Neural cell (in vitro differentiated cells): Measurements from ENCODE around the gene SMIM23. TPM values are rescaled to one million over a fixed set of nuclear protein-coding genes. Genes with fewer than 3 reads are reported as not detected.

Experiments used
- H2AFZ ChIP-seq: fragments of 200-600, 300-800 bp; sonication (generic), shearing (Covaris generic); 2 replicates; pipeline ENCODE4 v1.6.0; 2014; ENCODE audit warnings: low read depth, mild to moderate bottlenecking, antibody characterized with exemption, low read length, moderate library complexity
- H3F3A ChIP-seq: fragments of 200-600 bp; shearing (Covaris generic); 2 replicates; pipeline ENCODE4 v1.6.1; 2016; ENCODE audit warnings: mild to moderate bottlenecking, moderate library complexity, mixed read lengths, antibody characterized with exemption, low read length; ENCODE audit not compliant: insufficient read depth, poor library complexity, severe bottlenecking
- H3K27ac ChIP-seq: fragments of 200-600, 300-800 bp; sonication (generic), shearing (Covaris generic); 2 replicates; pipeline ENCODE4 v1.5.1; 2014; ENCODE audit warnings: mild to moderate bottlenecking, low read length, moderate library complexity
- H3K27me3 ChIP-seq: fragments of 300-800, 200-600 bp; sonication (generic), shearing (Covaris generic); 2 replicates; pipeline ENCODE4 v1.6.0; 2014; ENCODE audit warnings: mild to moderate bottlenecking, low read depth, low read length, moderate library complexity; ENCODE audit not compliant: insufficient read depth
- H3K36me3 ChIP-seq: fragments of 300-800, 200-600 bp; sonication (generic), shearing (Covaris generic); 2 replicates; pipeline ENCODE4 v1.5.1; 2014; ENCODE audit warnings: mild to moderate bottlenecking, antibody characterized with exemption, low read length, moderate library complexity; ENCODE audit not compliant: insufficient read depth
- H3K4me2 ChIP-seq: fragments of 300-800, 200-600 bp; sonication (generic), shearing (Covaris generic); 2 replicates; pipeline ENCODE4 v1.6.0; 2014; ENCODE audit warnings: mild to moderate bottlenecking, low read length
- H3K4me3 ChIP-seq: fragments of 300-800, 200-600 bp; sonication (generic), shearing (Covaris generic); 2 replicates; pipeline ENCODE4 v1.5.1; 2014; ENCODE audit warnings: mild to moderate bottlenecking, low read length, moderate library complexity
- H3K79me2 ChIP-seq: fragments of 200-600 bp; shearing (Covaris generic); replicated peaks from 2 replicates; pipeline ENCODE4 v1.6.0; 2014; ENCODE audit warnings: mild to moderate bottlenecking, low read length, moderate library complexity; ENCODE audit not compliant: insufficient read depth
- H3K9ac ChIP-seq: fragments of 300-800, 200-600 bp; sonication (generic), shearing (Covaris generic); 2 replicates; pipeline ENCODE4 v1.6.1; 2016; ENCODE audit warnings: mild to moderate bottlenecking, low read length, mixed read lengths
- H3K9me2 ChIP-seq: fragments of 200-600 bp; shearing (Covaris generic); 2 replicates; pipeline ENCODE4 v1.6.1; 2016; ENCODE audit warnings: mild to moderate bottlenecking, low read length, mixed read lengths; ENCODE audit not compliant: insufficient read depth
- H3K9me3 ChIP-seq: fragments of 200-600, 300-800 bp; sonication (generic), shearing (Covaris generic); 2 replicates; pipeline ENCODE4 v1.6.1; 2016; ENCODE audit warnings: mild to moderate bottlenecking, mixed run types, low read length, moderate library complexity, mixed read lengths
- H4K20me1 ChIP-seq: fragments of 200-600 bp; shearing (Covaris generic); 2 replicates; pipeline ENCODE4 v1.6.1; 2016; ENCODE audit warnings: mild to moderate bottlenecking, mixed run types; ENCODE audit not compliant: insufficient read depth
- CTCF ChIP-seq: fragments of 450-650 bp; IDR thresholded peaks from 2 replicates; pipeline ENCODE4 v1.5.1; 2014; ENCODE audit warnings: antibody characterized with exemption, mild to moderate bottlenecking, moderate library complexity; ENCODE audit not compliant: poor library complexity, severe bottlenecking
- EP300 ChIP-seq: fragments of 450-650 bp; conservative IDR thresholded peaks from 2 replicates; pipeline ENCODE4 v1.6.1; 2014; ENCODE audit warnings: antibody characterized with exemption, mild to moderate bottlenecking, moderate library complexity; ENCODE audit not compliant: poor library complexity, severe bottlenecking
- EZH2 ChIP-seq: fragments of 200-600, 300-800 bp; shearing (Covaris generic), sonication (generic); IDR thresholded peaks from 2 replicates; pipeline ENCODE4 v1.6.1; 2014; ENCODE audit warnings: antibody characterized with exemption, low read length, borderline replicate concordance, mild to moderate bottlenecking; ENCODE audit not compliant: insufficient read depth, poor library complexity, severe bottlenecking
- MXI1 ChIP-seq: fragments of 450-650 bp; conservative IDR thresholded peaks from 2 replicates; pipeline ENCODE4 v1.6.1; 2014; ENCODE audit warnings: antibody characterized with exemption, mild to moderate bottlenecking; ENCODE audit not compliant: poor library complexity, severe bottlenecking
- POLR2AphosphoS5 ChIP-seq: IDR thresholded peaks from 2 replicates; pipeline ENCODE4 v1.6.1; 2012
- RAD21 ChIP-seq: fragments of 450-650 bp; conservative IDR thresholded peaks from 2 replicates; pipeline ENCODE4 v1.6.1; 2014; ENCODE audit warnings: antibody characterized with exemption, mild to moderate bottlenecking, moderate library complexity
- REST ChIP-seq: IDR thresholded peaks from 2 replicates; pipeline ENCODE4 v1.6.1; 2012; ENCODE audit warnings: borderline replicate concordance
- SMC3 ChIP-seq: fragments of 450-650 bp; conservative IDR thresholded peaks from 2 replicates; pipeline ENCODE4 v1.6.1; 2014; ENCODE audit warnings: antibody characterized with exemption, mild to moderate bottlenecking, moderate library complexity; ENCODE audit not compliant: poor library complexity
- TAF1 ChIP-seq: IDR thresholded peaks from 2 replicates; pipeline ENCODE4 v1.6.1; 2012; ENCODE audit warnings: low read depth
- polyA plus RNA-seq: library from polyadenylated mRNA; depleted of rRNA; stranded (reverse); fragments of >200 nt; gene quantifications from 2 replicates; pipeline ENCODE4 v1.2.3, GENCODE V29; 2014

Gene SMIM23
- polyA plus RNA-seq, 1 donor from 2014 or later: not detected

GRCh38 chr5:171794470-171794960, 8.9 kb downstream of the SMIM23 start:
- Histone ChIP-seq H3K36me3 (no peaks in the 10 kb centered on the region), H3K27ac (no peak overlapping the region), H3K9ac (no peak overlapping the region), H3K4me2 (no peak overlapping the region), H3K9me3 (no peaks in the 10 kb centered on the region), H3K27me3 (no peaks in the 10 kb centered on the region), H2AFZ (no peak overlapping the region), H3K9me2 (no peaks in the 10 kb centered on the region), H3F3A (no peaks in the 10 kb centered on the region), H3K79me2 (no peaks in the 10 kb centered on the region), H4K20me1 (no peaks in the 10 kb centered on the region), H3K4me3 (no peak overlapping the region)
- no peak for TF ChIP-seq EZH2
- no peak for TF ChIP-seq REST
- TF ChIP-seq SMC3: no peak
- no peak for TF ChIP-seq TAF1
- no peak for TF ChIP-seq RAD21
- no peak for TF ChIP-seq EP300
- no peak for TF ChIP-seq CTCF

GRCh38 chr5:171795381-171795780, 9.8 kb downstream of the SMIM23 start:
- no peak overlapping the region for H3K9ac ChIP-seq
- no peak overlapping the region for H2AFZ ChIP-seq
- no peak overlapping the region for H3K27ac ChIP-seq
- no peak overlapping the region for H3K4me2 ChIP-seq
- TF ChIP-seq EZH2: no peak
- TF ChIP-seq RAD21: no peak
- no peak for TF ChIP-seq MXI1
- no peak for TF ChIP-seq CTCF
- no peak for TF ChIP-seq TAF1
- TF ChIP-seq POLR2AphosphoS5: no peak
- no peak overlapping the region for H3K4me3 ChIP-seq
- no peaks in the 10 kb centered on the region for H3K79me2 ChIP-seq
- no peaks in the 10 kb centered on the region for H3K9me3 ChIP-seq
- no peaks in the 10 kb centered on the region for H3K9me2 ChIP-seq
- H3K36me3 ChIP-seq: no peaks in the 10 kb centered on the region
- no peaks in the 10 kb centered on the region for H3K27me3 ChIP-seq
- no peaks in the 10 kb centered on the region for H4K20me1 ChIP-seq
- H3F3A ChIP-seq: no peaks in the 10 kb centered on the region
